Breast epithelium (tissue), 3 donors: ENCODE results near the gene TPPP3.

Experiments
- CTCF ChIP-seq, 3 donors: fragments of 450-650 bp; IDR thresholded peaks; one replicate each; pipeline ENCODE4 v1.5.1; 2016 to 2017; ENCODE audit warnings: antibody characterized with exemption in 3 of 3, mild to moderate bottlenecking in 3 of 3, moderate library complexity in 3 of 3
- POLR2A ChIP-seq: fragments of 450-650 bp; IDR thresholded peaks from one replicate; pipeline ENCODE4 v1.6.1; 2016; ENCODE audit warnings: antibody characterized with exemption, mild to moderate bottlenecking, moderate library complexity
- POLR2AphosphoS5 ChIP-seq, 3 donors: sonication (generic); formaldehyde crosslinking; IDR thresholded peaks; one replicate each; pipeline ENCODE4 v1.6.1; 2017; ENCODE audit warnings: antibody characterized with exemption in 3 of 3

GRCh38 chr16:67393111-67393787 is at the start of gene TPPP3:
- TF ChIP-seq CTCF (IDR thresholded peaks at IDR 0.05) (peak; percentile 42 to 75 (median 65)), POLR2AphosphoS5 (IDR thresholded peaks at IDR 0.05) (peak in 1 of 3 donors; percentile 30), POLR2A (peak; percentile 15)
